ENCODE data around the gene HLA-DRB1. TPM values are rescaled to one million over a fixed set of nuclear protein-coding genes. Genes with fewer than 3 reads are reported as not detected.
"Not testable (repeated sequence)": the region's sequence is repeated elsewhere in the genome, so short reads cannot be mapped to it uniquely, and the experiment has no call there.

HLA-DRB1 gene
- total RNA-seq, 2 donors from 2014 or later: 7.4 to 15.1 TPM

- DNase-seq: no peak
- peaks cover 7% of the 10 kb centered on the region for H3K4me1 Mint-ChIP-seq (ENCODE audit: low read depth)
- no peaks in the 10 kb centered on the region for H3K36me3 Mint-ChIP-seq (ENCODE audit: insufficient read depth in 2 of 2)
- H3K9me3 Mint-ChIP-seq: no peaks in the 10 kb centered on the region
- ATAC-seq (replicated peaks in 1 of 2): no peak
- peak overlapping the region in 1 of 2 donors; percentile 11 for H3K4me3 Mint-ChIP-seq
- H3K27ac Mint-ChIP-seq: no peak overlapping the region
- peaks cover 10% of the 10 kb centered on the region for H3K27me3 Mint-ChIP-seq (ENCODE audit: low read depth)
These were observed 21.1 kb downstream of the HLA-DRB1 start for GRCh38 chr6:32568561-32568960.

- no peak for DNase-seq
- no peak overlapping the region for H3K27ac Mint-ChIP-seq
- H3K4me1 Mint-ChIP-seq (ENCODE audit: low read depth): peaks cover 7% of the 10 kb centered on the region
- peaks cover 20% of the 10 kb centered on the region for H3K27me3 Mint-ChIP-seq (ENCODE audit: low read depth)
- no peaks in the 10 kb centered on the region for H3K36me3 Mint-ChIP-seq (ENCODE audit: insufficient read depth in 2 of 2)
- no peaks in the 10 kb centered on the region for H3K9me3 Mint-ChIP-seq
- ATAC-seq (replicated peaks in 1 of 2): no peak
- H3K4me3 Mint-ChIP-seq: no peak overlapping the region
These were observed 22.7 kb downstream of the HLA-DRB1 start for GRCh38 chr6:32566957-32567356.

- peaks cover 7% of the 10 kb centered on the region for H3K4me1 Mint-ChIP-seq (ENCODE audit: low read depth)
- no peak overlapping the region for H3K4me3 Mint-ChIP-seq
- H3K27ac Mint-ChIP-seq: no peak overlapping the region
- DNase-seq (no peak), ATAC-seq (replicated peaks in 1 of 2) (no peak)
- no peaks in the 10 kb centered on the region for H3K9me3 Mint-ChIP-seq
- peaks cover 14% of the 10 kb centered on the region for H3K27me3 Mint-ChIP-seq (ENCODE audit: low read depth)
- no peaks in the 10 kb centered on the region for H3K36me3 Mint-ChIP-seq (ENCODE audit: insufficient read depth in 2 of 2)
These were observed 24.1 kb downstream of the HLA-DRB1 start for GRCh38 chr6:32565511-32565910.

GRCh38 chr6:32562940-32563339, 26.7 kb downstream of the HLA-DRB1 start:
- Mint-ChIP-seq H3K4me1 (ENCODE audit: low read depth) (no peaks in the 10 kb centered on the region), H3K9me3 (no peaks in the 10 kb centered on the region), H3K27ac (no peak overlapping the region), H3K4me3 (no peak overlapping the region), H3K36me3 (ENCODE audit: insufficient read depth in 2 of 2) (no peaks in the 10 kb centered on the region), H3K27me3 (ENCODE audit: low read depth) (peaks cover 20% of the 10 kb centered on the region)
- ATAC-seq (replicated peaks in 1 of 2) (no peak), DNase-seq (no peak)

- Mint-ChIP-seq H3K4me3 (no peak overlapping the region), H3K9me3 (no peaks in the 10 kb centered on the region), H3K36me3 (ENCODE audit: insufficient read depth in 2 of 2) (no peaks in the 10 kb centered on the region), H3K27ac (no peak overlapping the region), H3K4me1 (ENCODE audit: low read depth) (no peaks in the 10 kb centered on the region), H3K27me3 (ENCODE audit: low read depth) (peaks cover 26% of the 10 kb centered on the region)
- DNase-seq (no peak), ATAC-seq (replicated peaks in 1 of 2) (no peak)
These were observed 29.9 kb downstream of the HLA-DRB1 start for GRCh38 chr6:32559747-32560146.

GRCh38 chr6:32558426-32559057, 31.1 kb downstream of the HLA-DRB1 start:
- H3K9me3 Mint-ChIP-seq: no peaks in the 10 kb centered on the region

GRCh38 chr6:32554116-32554965, 35.3 kb downstream of the HLA-DRB1 start:
- no peak overlapping the region for H3K4me3 Mint-ChIP-seq
- no peak overlapping the region for H3K27ac Mint-ChIP-seq
- no peaks in the 10 kb centered on the region for H3K4me1 Mint-ChIP-seq (ENCODE audit: low read depth)
- peaks cover 16% of the 10 kb centered on the region for H3K27me3 Mint-ChIP-seq (ENCODE audit: low read depth)
- DNase-seq: no peak
- no peaks in the 10 kb centered on the region for H3K36me3 Mint-ChIP-seq (ENCODE audit: insufficient read depth in 2 of 2)
- H3K9me3 Mint-ChIP-seq: no peaks in the 10 kb centered on the region
- no peak for ATAC-seq (replicated peaks in 1 of 2)

More at GRCh38 chr6:32558426-32559057, 31.1 kb downstream of the HLA-DRB1 start:
- Mint-ChIP-seq H3K4me3 (no peak overlapping the region), H3K4me1 (ENCODE audit: low read depth) (no peaks in the 10 kb centered on the region), H3K36me3 (ENCODE audit: insufficient read depth in 2 of 2) (no peaks in the 10 kb centered on the region), H3K27me3 (ENCODE audit: low read depth) (peaks cover 26% of the 10 kb centered on the region), H3K27ac (no peak overlapping the region)
- ATAC-seq (replicated peaks in 1 of 2) (no peak), DNase-seq (no peak)

- DNase-seq (no peak), ATAC-seq (replicated peaks in 1 of 2) (no peak)
- no peaks in the 10 kb centered on the region for H3K9me3 Mint-ChIP-seq
- H3K27ac Mint-ChIP-seq: no peak overlapping the region
- H3K4me3 Mint-ChIP-seq: no peak overlapping the region
- H3K4me1 Mint-ChIP-seq (ENCODE audit: low read depth): no peaks in the 10 kb centered on the region
- no peaks in the 10 kb centered on the region for H3K36me3 Mint-ChIP-seq (ENCODE audit: insufficient read depth in 2 of 2)
- H3K27me3 Mint-ChIP-seq (ENCODE audit: low read depth): peaks cover 8% of the 10 kb centered on the region
These were observed 36.5 kb downstream of the HLA-DRB1 start for GRCh38 chr6:32553037-32553742.

- H3K36me3 Mint-ChIP-seq (ENCODE audit: insufficient read depth in 2 of 2): no peaks in the 10 kb centered on the region
- ATAC-seq (replicated peaks in 1 of 2) (no peak), DNase-seq (no peak)
- no peak overlapping the region for H3K27ac Mint-ChIP-seq
- no peak overlapping the region for H3K4me3 Mint-ChIP-seq
- H3K9me3 Mint-ChIP-seq: no peaks in the 10 kb centered on the region
- peaks cover 7% of the 10 kb centered on the region for H3K27me3 Mint-ChIP-seq (ENCODE audit: low read depth)
- no peaks in the 10 kb centered on the region for H3K4me1 Mint-ChIP-seq (ENCODE audit: low read depth)
These were observed 38.2 kb downstream of the HLA-DRB1 start for GRCh38 chr6:32551410-32551809.

GRCh38 chr6:32539839-32540238, 49.8 kb downstream of the HLA-DRB1 start:
- H3K36me3 Mint-ChIP-seq (ENCODE audit: insufficient read depth in 2 of 2): no peaks in the 10 kb centered on the region
- H3K27me3 Mint-ChIP-seq (ENCODE audit: low read depth): no peaks in the 10 kb centered on the region
- H3K9me3 Mint-ChIP-seq: no peaks in the 10 kb centered on the region
- no peaks in the 10 kb centered on the region for H3K4me1 Mint-ChIP-seq (ENCODE audit: low read depth)
- no peak for DNase-seq
- no peak overlapping the region for H3K4me3 Mint-ChIP-seq
- H3K27ac Mint-ChIP-seq: no peak overlapping the region
- no peak for ATAC-seq (replicated peaks in 1 of 2)

GRCh38 chr6:32530431-32530793, 59.2 kb downstream of the HLA-DRB1 start:
- H3K4me1 Mint-ChIP-seq (ENCODE audit: low read depth); DNase-seq; H3K4me3 Mint-ChIP-seq; ATAC-seq (replicated peaks in 1 of 2); H3K36me3 Mint-ChIP-seq (ENCODE audit: insufficient read depth in 2 of 2); H3K9me3 Mint-ChIP-seq; H3K27ac Mint-ChIP-seq; H3K27me3 Mint-ChIP-seq (ENCODE audit: low read depth): not testable (repeated sequence)

- peak within 1 kb of the TSS; percentile 32 to 47 for H3K4me3 Mint-ChIP-seq
- ATAC-seq (replicated peaks in 1 of 2) (peak; percentile 29 to 41), DNase-seq (no peak)
- H3K4me1 Mint-ChIP-seq (ENCODE audit: low read depth): no peaks in the 10 kb centered on the region
- H3K9me3 Mint-ChIP-seq: no peaks in the 10 kb centered on the region
- H3K36me3 Mint-ChIP-seq (ENCODE audit: insufficient read depth in 2 of 2): no peaks in the 10 kb centered on the region
- H3K27ac Mint-ChIP-seq: no peak within 1 kb of the TSS
- H3K27me3 Mint-ChIP-seq (ENCODE audit: low read depth): no peaks in the 10 kb centered on the region
These were observed 59.8 kb downstream of the HLA-DRB1 start, which contains the start of gene HLA-DRB5 for GRCh38 chr6:32529697-32530430. HLA-DRB5 (minus strand) TSS chr6:32530287; CDS start chr6:32530224, 63 bp downstream.

All from activated T-cell treated with anti-CD3 and anti-CD28 coated beads, Interleukin-2, amount 50 U/mL, for 72 hours (primary cell).